ENCODE measurements around the gene MEF2A.

MEF2A gene

GRCh38 chr15:99606646-99607045 lies 40.9 kb downstream of the MEF2A start:
- no peak for DNase-seq

GRCh38 chr15:99613481-99613880 lies 47.7 kb downstream of the MEF2A start:
- no peak for DNase-seq

- no peak for DNase-seq
Observed at GRCh38 chr15:99613887-99614647, 48.3 kb downstream of the MEF2A start.

- DNase-seq = no peak
Observed at GRCh38 chr15:99614749-99615288, 49.0 kb downstream of the MEF2A start.

- DNase-seq = no peak
Observed at GRCh38 chr15:99615460-99615859, 49.7 kb downstream of the MEF2A start.

GRCh38 chr15:99616129-99616528 lies 50.3 kb downstream of the MEF2A start:
- no peak for DNase-seq

GRCh38 chr15:99616773-99617342 lies 51.1 kb downstream of the MEF2A start:
- no peak for DNase-seq

GRCh38 chr15:99618941-99619411 lies 53.2 kb downstream of the MEF2A start:
- no peak for DNase-seq

GRCh38 chr15:99619712-99620111 lies 53.9 kb downstream of the MEF2A start:
- no peak for DNase-seq

GRCh38 chr15:99620178-99620577 lies 54.4 kb downstream of the MEF2A start:
- DNase-seq = no peak

- DNase-seq = no peak
Observed at GRCh38 chr15:99621767-99622166, 56.0 kb downstream of the MEF2A start.

- no peak for DNase-seq
Observed at GRCh38 chr15:99628374-99629001, 62.7 kb downstream of the MEF2A start.

GRCh38 chr15:99630607-99631131 lies 64.9 kb downstream of the MEF2A start:
- no peak for DNase-seq

GRCh38 chr15:99631255-99631654 lies 65.5 kb downstream of the MEF2A start:
- no peak for DNase-seq

- DNase-seq = no peak
Observed at GRCh38 chr15:99632521-99632920, 66.7 kb downstream of the MEF2A start.

- no peak for DNase-seq
Observed at GRCh38 chr15:99633655-99634054, 67.9 kb downstream of the MEF2A start.

GRCh38 chr15:99634576-99634975 lies 68.8 kb downstream of the MEF2A start:
- no peak for DNase-seq

GRCh38 chr15:99635145-99635544 lies 69.4 kb downstream of the MEF2A start:
- DNase-seq = no peak

GRCh38 chr15:99635794-99636193 lies 70.0 kb downstream of the MEF2A start:
- DNase-seq = no peak

GRCh38 chr15:99644913-99645542 lies 79.2 kb downstream of the MEF2A start:
- DNase-seq = no peak

- DNase-seq = no peak
Observed at GRCh38 chr15:99645543-99645935, 79.8 kb downstream of the MEF2A start.

- DNase-seq = no peak
Observed at GRCh38 chr15:99645951-99646350, 80.2 kb downstream of the MEF2A start.

Data from cortex of kidney (tissue), 1 donor.